ENCODE measurements around the gene C4orf46. TPM values are rescaled to one million over a fixed set of nuclear protein-coding genes. Genes with fewer than 3 reads are reported as not detected.
A peak's percentile ranks its signal among the peaks of the same experiment; 100 is the strongest.
"Not testable (repeated sequence)": the region's sequence is repeated elsewhere in the genome, so short reads cannot be mapped to it uniquely, and the experiment has no call there.

Gene C4orf46
- total RNA-seq: 10 to 100 TPM in 6 of 8 experiments, 1 to 10 TPM in 2; 2.9 to 21.1 (median 12.5) TPM

DNA sequence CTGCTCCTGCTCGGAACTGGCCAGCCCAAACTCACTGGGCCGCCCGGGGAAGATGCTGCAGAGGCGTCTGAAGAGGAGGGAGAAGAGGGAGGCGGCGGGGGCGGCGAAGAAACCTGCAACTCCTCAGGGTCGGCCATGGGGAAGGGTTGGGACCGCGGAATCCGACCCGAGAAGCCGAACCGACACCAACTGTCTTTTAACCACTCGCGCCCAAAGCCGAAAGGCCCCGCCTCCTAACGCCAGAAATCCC is at the start of gene C4orf46:
Gene C4orf46, minus strand, starts transcription at position 223 of the 250 bp plus-strand sequence. Its CDS starts 86 bp downstream, at position 137.
- ATAC-seq (replicated peaks in 6 of 8): peak in 1 of 8 experiments; percentile 7
- H3K4me3 ChIP-seq: peak within 1 kb of the TSS; percentile 59 to 87 (median 74)
- H3K27ac ChIP-seq: peak within 1 kb of the TSS; percentile 61 to 85
- 0% methylated on average over 4 to 6 of the region's 20 CpGs; no CpG with 5 or more reads in 8 of the 10 experiments for WGBS, 10 experiments
- peaks cover 3 to 12% of the 10 kb centered on the region in 2 donors for H3K4me1 ChIP-seq (replicated peaks in 1 of 2)
- in situ Hi-C loops (cut with MboI; ENCODE audit: low pct_unique_long_range_greater_than_20kb in 2 of 9, low sequenced_read_pairs in 9 of 9, unreplicated experiment in 9 of 9): no loop called here

GRCh38 chr4:158715802-158716201 is 44.1 kb upstream of the C4orf46 start:
- ATAC-seq (replicated peaks in 6 of 8): no peak
- Histone ChIP-seq H3K27ac (no peak overlapping the region), H3K4me3 (no peak overlapping the region), H3K4me1 (replicated peaks in 1 of 2) (no peaks in the 10 kb centered on the region)
- 10 to 100% (median 64%) methylated on average over 1 to 3 of the region's 3 CpGs; no CpG with 5 or more reads in 1 of the 10 experiments for WGBS, 10 experiments
- in situ Hi-C loops (cut with MboI; ENCODE audit: low pct_unique_long_range_greater_than_20kb in 2 of 9, low sequenced_read_pairs in 9 of 9, unreplicated experiment in 9 of 9): loop anchor here in 1 of 9 experiments (25.0 kb wide), 1 partner anchor 471 kb away; no protein-coding TSS in a partner anchor

GRCh38 chr4:158714937-158715336 is 43.2 kb upstream of the C4orf46 start:
- ATAC-seq (replicated peaks in 6 of 8): no peak
- no peak overlapping the region for H3K27ac ChIP-seq
- in situ Hi-C loops (cut with MboI; ENCODE audit: low pct_unique_long_range_greater_than_20kb in 2 of 9, low sequenced_read_pairs in 9 of 9, unreplicated experiment in 9 of 9): loop anchor here in 1 of 9 experiments (25.0 kb wide), 1 partner anchor 472 kb away; no protein-coding TSS in a partner anchor
- H3K4me1 ChIP-seq (replicated peaks in 1 of 2): no peaks in the 10 kb centered on the region
- WGBS, 10 experiments: 85 to 100% (median 96%) methylated on average over 3 to 4 of the region's 4 CpGs
- no peak overlapping the region for H3K4me3 ChIP-seq

- in situ Hi-C loops (cut with MboI; ENCODE audit: low pct_unique_long_range_greater_than_20kb in 2 of 9, low sequenced_read_pairs in 9 of 9, unreplicated experiment in 9 of 9): loop anchor here in 1 of 9 experiments (25.0 kb wide), 1 partner anchor 475 kb away; no protein-coding TSS in a partner anchor
- ATAC-seq (replicated peaks in 6 of 8); H3K4me1 ChIP-seq (replicated peaks in 1 of 2); H3K27ac ChIP-seq; H3K4me3 ChIP-seq: not testable (repeated sequence)
- 83 to 100% methylated on average over 1 of the region's 4 CpGs; no CpG with 5 or more reads in 8 of the 10 experiments for WGBS, 10 experiments
Measured at GRCh38 chr4:158712622-158713021, 40.9 kb upstream of the C4orf46 start.

GRCh38 chr4:158710814-158711213 is 39.1 kb upstream of the C4orf46 start:
- no peak overlapping the region for H3K27ac ChIP-seq
- in situ Hi-C loops (cut with MboI; ENCODE audit: low pct_unique_long_range_greater_than_20kb in 2 of 9, low sequenced_read_pairs in 9 of 9, unreplicated experiment in 9 of 9): loop anchor here in 1 of 9 experiments (25.0 kb wide), 1 partner anchor 476 kb away; no protein-coding TSS in a partner anchor
- H3K4me1 ChIP-seq (replicated peaks in 1 of 2): no peaks in the 10 kb centered on the region
- no peak overlapping the region for H3K4me3 ChIP-seq
- peak in 1 of 8 experiments; percentile 29 for ATAC-seq (replicated peaks in 6 of 8)
- 40 to 100% (median 95%) methylated on average over 1 of the region's 1 CpG; no CpG with 5 or more reads in 2 of the 10 experiments for WGBS, 10 experiments

GRCh38 chr4:158704274-158704673 is 32.6 kb upstream of the C4orf46 start:
- Histone ChIP-seq H3K27ac (no peak overlapping the region), H3K4me1 (replicated peaks in 1 of 2) (no peaks in the 10 kb centered on the region), H3K4me3 (no peak overlapping the region)
- WGBS, 10 experiments: 64 to 100% (median 86%) methylated on average over 1 to 4 of the region's 4 CpGs; no CpG with 5 or more reads in 1 of the 10 experiments
- ATAC-seq (replicated peaks in 6 of 8): peak in 1 of 8 experiments; percentile 53
- in situ Hi-C loops (cut with MboI; ENCODE audit: low pct_unique_long_range_greater_than_20kb in 2 of 9, low sequenced_read_pairs in 9 of 9, unreplicated experiment in 9 of 9): loop anchor here in 1 of 9 experiments (25.0 kb wide), 1 partner anchor 483 kb away; no protein-coding TSS in a partner anchor

DNA sequence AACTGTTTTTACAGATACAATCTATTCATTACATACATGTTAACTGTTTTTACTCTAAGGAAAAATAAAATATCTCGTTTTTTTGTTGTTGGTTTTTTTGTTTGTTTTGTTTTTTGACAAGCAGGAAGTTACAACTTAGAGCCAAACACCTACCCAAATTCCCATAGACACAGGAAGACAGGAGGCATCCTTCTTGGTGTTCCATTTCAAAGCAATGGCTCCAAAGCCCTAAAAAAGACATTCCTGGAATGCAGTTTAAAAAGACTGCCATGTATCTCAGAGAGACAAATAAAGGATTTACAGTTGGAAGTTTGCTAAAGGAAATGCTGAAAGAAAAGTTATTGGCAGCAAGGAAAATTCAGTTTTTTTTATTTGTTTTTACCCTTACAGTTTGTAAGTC is 17.1 kb upstream of the C4orf46 start:
- in situ Hi-C loops (cut with MboI; ENCODE audit: low pct_unique_long_range_greater_than_20kb in 2 of 9, low sequenced_read_pairs in 9 of 9, unreplicated experiment in 9 of 9): no loop called here
- WGBS, 10 experiments: 0 to 57% (median 49%) methylated on average over 1 of the region's 1 CpG; no CpG with 5 or more reads in 2 of the 10 experiments
- Histone ChIP-seq H3K27ac (no peak overlapping the region), H3K4me3 (no peak overlapping the region), H3K4me1 (replicated peaks in 1 of 2) (no peaks in the 10 kb centered on the region)
- no peak for ATAC-seq (replicated peaks in 6 of 8)

GRCh38 chr4:158682066-158682465 is 10.4 kb upstream of the C4orf46 start:
- ATAC-seq (replicated peaks in 6 of 8): peak in 1 of 8 experiments; percentile 31
- Histone ChIP-seq H3K4me3 (no peak overlapping the region), H3K27ac (no peak overlapping the region), H3K4me1 (replicated peaks in 1 of 2) (no peaks in the 10 kb centered on the region)
- 48 to 100% (median 83%) methylated on average over 1 to 2 of the region's 2 CpGs; no CpG with 5 or more reads in 5 of the 10 experiments for WGBS, 10 experiments
- in situ Hi-C loops (cut with MboI; ENCODE audit: low pct_unique_long_range_greater_than_20kb in 2 of 9, low sequenced_read_pairs in 9 of 9, unreplicated experiment in 9 of 9): no loop called here

DNA sequence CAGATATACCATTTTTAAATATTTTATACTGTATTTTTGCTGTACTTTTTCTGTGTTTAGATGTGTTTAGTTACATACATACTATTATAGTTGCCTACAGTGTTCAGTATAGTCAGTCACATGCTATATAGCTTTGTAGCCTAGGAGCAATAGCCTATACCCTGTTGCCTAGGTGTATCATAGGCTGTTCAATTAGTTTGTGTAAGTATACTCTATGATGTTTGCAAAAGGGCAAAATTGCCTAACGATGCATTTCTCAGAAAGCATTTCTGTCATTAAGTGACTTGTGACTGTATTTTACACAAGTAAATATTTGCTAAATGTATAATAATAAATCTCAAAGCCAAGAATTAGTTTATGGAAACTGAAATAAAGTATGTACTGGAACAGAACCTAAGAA is 9.9 kb upstream of the C4orf46 start:
- in situ Hi-C loops (cut with MboI; ENCODE audit: low pct_unique_long_range_greater_than_20kb in 2 of 9, low sequenced_read_pairs in 9 of 9, unreplicated experiment in 9 of 9): no loop called here
- Histone ChIP-seq H3K4me1 (replicated peaks in 1 of 2) (no peaks in the 10 kb centered on the region), H3K4me3 (no peak overlapping the region), H3K27ac (no peak overlapping the region)
- ATAC-seq (replicated peaks in 6 of 8): peak in 1 of 8 experiments; percentile 84
- WGBS, 10 experiments: 0 to 100% (median 86%) methylated on average over 1 of the region's 1 CpG; no CpG with 5 or more reads in 3 of the 10 experiments

DNA sequence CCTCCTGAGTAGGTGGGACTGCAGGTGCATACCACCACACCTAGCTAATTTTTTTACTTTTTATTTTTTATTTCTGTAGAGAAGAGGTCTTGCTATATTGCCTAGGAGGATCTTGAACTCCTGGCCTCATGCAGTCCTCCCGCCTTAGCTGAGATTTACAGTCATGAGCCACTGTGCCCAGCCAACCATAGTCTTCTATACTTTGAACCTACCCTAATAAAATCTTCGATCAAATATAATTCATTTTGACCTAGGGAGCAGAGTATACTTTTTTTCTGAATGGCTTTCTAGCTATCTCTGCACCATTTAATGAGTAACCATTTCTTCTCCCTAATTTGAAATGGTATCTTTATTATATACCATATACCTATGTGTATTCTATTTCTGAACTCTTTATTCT is 7.1 kb upstream of the C4orf46 start:
- in situ Hi-C loops (cut with MboI; ENCODE audit: low pct_unique_long_range_greater_than_20kb in 2 of 9, low sequenced_read_pairs in 9 of 9, unreplicated experiment in 9 of 9): no loop called here
- 50 to 100% (median 94%) methylated on average over 1 to 2 of the region's 2 CpGs for WGBS, 10 experiments
- Histone ChIP-seq H3K4me1 (replicated peaks in 1 of 2) (no peaks in the 10 kb centered on the region), H3K27ac (no peak overlapping the region), H3K4me3 (no peak overlapping the region)
- no peak for ATAC-seq (replicated peaks in 6 of 8)

DNA sequence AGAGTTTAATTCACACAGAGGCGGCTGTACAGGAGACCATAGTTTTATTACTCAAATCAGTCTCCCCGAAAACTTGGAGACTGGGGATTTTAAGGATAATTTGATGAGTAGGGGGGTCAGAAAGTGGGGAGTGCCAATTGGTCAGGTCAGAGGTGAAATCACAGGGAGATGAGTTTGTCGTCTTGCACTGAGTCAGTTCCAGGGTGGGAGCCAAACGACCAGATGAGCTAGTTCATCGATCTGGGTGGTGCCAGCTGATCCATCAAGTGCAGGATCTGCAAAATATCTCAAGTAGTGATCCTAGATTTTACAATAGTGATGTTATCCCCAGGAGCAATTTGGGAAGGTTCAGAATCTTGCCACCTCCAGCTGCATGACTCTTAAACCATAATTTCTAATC is 4.4 kb upstream of the C4orf46 start:
- no peak for ATAC-seq (replicated peaks in 6 of 8)
- in situ Hi-C loops (cut with MboI; ENCODE audit: low pct_unique_long_range_greater_than_20kb in 2 of 9, low sequenced_read_pairs in 9 of 9, unreplicated experiment in 9 of 9): no loop called here
- H3K4me3 ChIP-seq: no peak overlapping the region
- WGBS, 10 experiments: 43 to 100% (median 80%) methylated on average over 1 to 5 of the region's 5 CpGs; no CpG with 5 or more reads in 4 of the 10 experiments
- no peak overlapping the region for H3K27ac ChIP-seq
- H3K4me1 ChIP-seq (replicated peaks in 1 of 2): peaks cover 3 to 5% of the 10 kb centered on the region in 2 donors

DNA sequence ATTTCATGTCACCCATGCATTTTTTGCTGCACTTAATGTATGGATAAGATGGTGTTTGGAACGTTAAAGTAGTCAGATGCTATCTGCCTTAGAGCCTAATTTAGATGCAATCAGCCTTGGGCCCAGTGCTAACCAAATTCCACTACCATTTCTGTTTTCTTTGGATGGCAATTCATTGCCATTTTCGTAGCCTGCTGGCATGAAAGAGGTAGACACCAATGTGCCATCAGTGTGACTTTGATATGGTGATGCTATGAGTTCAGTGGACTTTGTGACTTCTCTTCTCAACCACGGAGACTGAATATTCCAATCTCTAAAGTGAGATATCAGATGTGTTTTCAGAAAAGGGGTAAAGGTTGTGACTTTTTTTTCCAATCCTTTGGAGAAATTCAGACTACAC is 1.9 kb upstream of the C4orf46 start:
- peaks cover 3 to 12% of the 10 kb centered on the region in 2 donors for H3K4me1 ChIP-seq (replicated peaks in 1 of 2)
- no peak overlapping the region for H3K4me3 ChIP-seq
- no peak overlapping the region for H3K27ac ChIP-seq
- in situ Hi-C loops (cut with MboI; ENCODE audit: low pct_unique_long_range_greater_than_20kb in 2 of 9, low sequenced_read_pairs in 9 of 9, unreplicated experiment in 9 of 9): no loop called here
- ATAC-seq (replicated peaks in 6 of 8): no peak
- WGBS, 10 experiments: 58 to 100% (median 81%) methylated on average over 1 to 3 of the region's 3 CpGs; no CpG with 5 or more reads in 1 of the 10 experiments

GRCh38 chr4:158671915-158672806 is 474 bp upstream of the C4orf46 start, which contains the start of gene ETFDH:
Gene ETFDH (plus strand): TSS chr4:158672296. CDS start chr4:158672457, 161 bp downstream.
- in situ Hi-C loops (cut with MboI; ENCODE audit: low pct_unique_long_range_greater_than_20kb in 2 of 9, low sequenced_read_pairs in 9 of 9, unreplicated experiment in 9 of 9): no loop called here
- H3K4me3 ChIP-seq: peak within 1 kb of the TSS; percentile 59 to 87 (median 74)
- ATAC-seq (replicated peaks in 6 of 8): peak; percentile 85 to 93 (median 90)
- H3K4me1 ChIP-seq (replicated peaks in 1 of 2): peaks cover 3 to 12% of the 10 kb centered on the region in 2 donors
- H3K27ac ChIP-seq: peak within 1 kb of the TSS; percentile 61 to 85
- 0 to 2% (median 0%) methylated on average over 2 to 21 of the region's 60 CpGs; no CpG with 5 or more reads in 3 of the 10 experiments for WGBS, 10 experiments

All from motor neuron (in vitro differentiated cells).